Small intestine (tissue), 7 donors: ENCODE data around the gene TRIO. TPM values are rescaled to one million over a fixed set of nuclear protein-coding genes. Genes with fewer than 3 reads are reported as not detected.

ENCODE experiments used
- DNase-seq, 2 donors: peaks; one replicate each; pipeline versions ENCODE4 v3.0.0 to v3.0.0-alpha.2; 2013
- FAIRE-seq: peaks from 2 replicates; lab custom pipeline; 2012; peaks lifted over from hg19 to GRCh38; lab: Jason Lieb, UNC
- H3K27ac ChIP-seq, 3 donors: one replicate each; pipeline ENCODE4 v1.5.1; 2013; ENCODE audit warnings: low read length in 2 of 3, mild to moderate bottlenecking in 2 of 3, control low read depth in 1 of 3, inconsistent platforms in 1 of 3, low read depth in 1 of 3, moderate library complexity in 1 of 3
- H3K27me3 ChIP-seq, 3 donors: one replicate each; pipeline ENCODE4 v1.6.1; 2013; ENCODE audit warnings: low read length in 3 of 3, inconsistent platforms in 1 of 3; ENCODE audit not compliant: control insufficient read depth in 3 of 3, insufficient read depth in 3 of 3
- H3K36me3 ChIP-seq, 3 donors: one replicate each; pipeline ENCODE4 v1.6.1; 2013; ENCODE audit warnings: low read length in 3 of 3, inconsistent platforms in 1 of 3, low read depth in 1 of 3, mild to moderate bottlenecking in 1 of 3, moderate library complexity in 1 of 3; ENCODE audit not compliant: control insufficient read depth in 3 of 3, insufficient read depth in 2 of 3
- H3K4me1 ChIP-seq, 3 donors: one replicate each; pipeline ENCODE4 v1.6.1; 2013; ENCODE audit warnings: low read length in 2 of 3, inconsistent platforms in 1 of 3, low read depth in 1 of 3, mild to moderate bottlenecking in 1 of 3, moderate library complexity in 1 of 3; ENCODE audit not compliant: control insufficient read depth in 3 of 3, insufficient read depth in 2 of 3
- H3K4me3 ChIP-seq, 3 donors: one replicate each; pipeline ENCODE4 v1.5.1; 2013; ENCODE audit warnings: low read length in 3 of 3, control low read depth in 1 of 3, inconsistent platforms in 1 of 3, low read depth in 1 of 3, mild to moderate bottlenecking in 1 of 3, moderate library complexity in 1 of 3
- H3K9me3 ChIP-seq, 2 donors: one replicate each; pipeline ENCODE4 v1.6.1; 2013; ENCODE audit warnings: low read depth in 1 of 2, low read length in 1 of 2; ENCODE audit not compliant: control insufficient read depth in 2 of 2, insufficient read depth in 1 of 2
- WGBS, 3 donors: extraction: QIAGEN DNeasy Blood & Tissue Kit; methylation state at CpG; one replicate each; pipeline ENCODE4 v1.1.7; 2013; 5-methylcytosine and 5-hydroxymethylcytosine counted together
- polyA plus RNA-seq, 4 donors: library from polyadenylated mRNA; stranded (reverse) in 3 of 4; unstranded in 1 of 4; fragments of 200-250 nt in 3 of 4; fragments of 120-200 nt in 1 of 4; gene quantifications; one replicate each; pipeline versions ENCODE4 v1.2.1 to v1.2.3, GENCODE V29; 2013
- donor health status: healthy with polysubstance abuse.
- donor health status: control.
- donor health status: control.
- donor health status: Bipolar disorder and iron deficiency.
- donor health status: healthy.

TRIO gene
- polyA plus RNA-seq, 4 donors, result 13.2 to 50.8 (median 23.3) TPM

DNA sequence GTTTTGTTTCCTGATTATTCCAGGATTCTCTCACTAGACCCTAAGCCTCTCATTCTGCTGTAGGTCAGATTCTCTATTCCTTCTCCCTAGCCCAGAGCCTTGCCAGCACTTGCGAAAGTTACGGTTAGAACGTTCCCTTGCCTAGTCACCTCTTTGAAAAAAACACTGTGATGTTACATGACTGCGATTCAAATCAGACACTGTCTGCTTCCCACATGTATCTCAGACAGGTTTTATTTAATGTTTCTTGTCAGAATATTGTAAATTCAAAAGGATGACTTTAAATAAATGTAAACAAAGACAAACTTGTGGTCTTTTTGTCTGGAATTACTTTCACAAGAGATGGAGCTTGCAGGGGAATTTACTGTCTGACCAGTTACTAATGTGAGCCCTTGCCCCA, 322.0 kb downstream of the TRIO start:
- FAIRE-seq (no peak), DNase-seq (no peak)
- peaks cover 0 to 9% (median 5%) of the 10 kb centered on the region in 3 donors for H3K4me1 ChIP-seq
- no peaks in the 10 kb centered on the region for H3K9me3 ChIP-seq
- H3K27me3 ChIP-seq, result no peaks in the 10 kb centered on the region
- peaks cover 0 to 47% (median 5%) of the 10 kb centered on the region in 3 donors for H3K36me3 ChIP-seq
- whole genome bisulfite sequencing, 3 donors, result 76 to 91% (median 90%) methylated on average over 4 of the region's 4 CpGs
- no peak overlapping the region for H3K27ac ChIP-seq
- H3K4me3 ChIP-seq, result no peak overlapping the region

DNA sequence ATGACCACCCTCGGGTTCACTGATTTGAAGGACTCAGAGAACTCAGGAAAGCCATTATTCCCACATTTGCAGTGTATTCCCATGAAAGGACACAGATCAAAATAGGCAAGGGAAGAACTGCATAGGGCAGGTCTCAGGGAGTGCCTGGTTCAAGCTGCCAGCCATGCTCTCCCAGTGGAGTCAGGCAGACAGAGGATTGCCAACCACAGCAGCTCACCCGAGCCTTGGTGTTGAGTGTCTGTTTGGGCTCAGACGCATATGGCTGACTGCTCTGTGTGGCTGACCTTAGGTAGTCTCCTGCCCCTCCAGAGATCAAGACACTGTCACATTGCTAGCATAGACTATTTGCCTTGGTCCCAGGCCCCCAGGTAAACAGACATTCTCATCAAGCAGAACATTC, 322.6 kb downstream of the TRIO start:
- WGBS, 3 donors, result 89 to 92% (median 91%) methylated on average over 3 of the region's 3 CpGs
- Histone ChIP-seq H3K4me3 (no peak overlapping the region), H3K36me3 (peaks cover 0 to 45% (median 5%) of the 10 kb centered on the region in 3 donors), H3K27me3 (no peaks in the 10 kb centered on the region), H3K4me1 (peaks cover 0 to 9% (median 5%) of the 10 kb centered on the region in 3 donors), H3K27ac (no peak overlapping the region), H3K9me3 (no peaks in the 10 kb centered on the region)
- FAIRE-seq (no peak), DNase-seq (no peak)

DNA sequence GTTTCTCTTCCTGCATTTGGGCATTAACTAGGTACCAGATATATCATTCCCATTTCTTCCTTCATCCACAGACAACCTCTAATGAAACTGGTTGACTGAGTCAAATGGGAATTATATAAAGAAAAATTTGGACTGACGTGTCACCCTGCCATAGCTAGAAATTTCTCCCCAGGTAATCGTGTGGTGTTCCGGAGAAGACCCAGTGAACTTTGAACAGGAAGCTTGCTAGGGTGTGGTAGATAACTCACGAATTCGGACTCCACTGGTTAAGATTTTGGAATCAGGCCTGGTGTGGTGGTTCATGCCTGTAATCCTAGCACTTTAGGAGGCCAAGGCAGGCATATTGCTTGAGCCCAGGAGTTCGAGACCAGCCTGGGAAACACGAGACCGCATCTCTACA, 324.1 kb downstream of the TRIO start:
- peaks cover 0 to 42% (median 2%) of the 10 kb centered on the region in 3 donors for H3K36me3 ChIP-seq
- H3K4me3 ChIP-seq, result no peak overlapping the region
- FAIRE-seq, result no peak

DNA sequence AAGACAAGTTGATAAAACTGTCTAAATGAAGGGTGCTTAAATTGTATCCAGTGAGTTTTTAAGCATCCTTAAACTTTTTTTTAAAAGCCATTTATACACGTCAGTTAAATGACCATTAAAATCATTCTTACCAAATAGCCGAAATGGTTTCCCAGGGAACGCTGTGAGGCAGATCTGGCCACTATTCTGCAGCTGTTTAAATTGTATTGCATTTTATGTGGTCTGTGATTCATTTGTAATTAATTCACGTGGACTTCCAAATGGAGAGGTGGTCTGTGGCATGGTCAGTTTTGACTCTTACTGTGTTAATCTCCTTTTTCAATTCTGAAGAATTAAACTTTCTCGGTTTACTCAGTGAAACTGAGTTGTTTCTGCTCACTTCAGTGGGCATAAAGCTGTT, 324.7 kb downstream of the TRIO start:
- no peak for DNase-seq
- Histone ChIP-seq H3K9me3 (no peaks in the 10 kb centered on the region), H3K36me3 (peaks cover 0 to 39% (median 2%) of the 10 kb centered on the region in 3 donors), H3K4me1 (peaks cover 0 to 9% (median 5%) of the 10 kb centered on the region in 3 donors), H3K27ac (no peak overlapping the region), H3K27me3 (no peaks in the 10 kb centered on the region), H3K4me3 (no peak overlapping the region)
- WGBS, 3 donors, result 81 to 95% (median 84%) methylated on average over 5 of the region's 5 CpGs
- no peak for FAIRE-seq

More for the DNA sequence above, 324.1 kb downstream of the TRIO start:
- Histone ChIP-seq H3K4me1 (peaks cover 0 to 9% (median 5%) of the 10 kb centered on the region in 3 donors), H3K9me3 (no peaks in the 10 kb centered on the region), H3K27me3 (no peaks in the 10 kb centered on the region), H3K27ac (no peak overlapping the region)
- peak in 1 of 2 donors; percentile 56 for DNase-seq
- 53 to 77% (median 69%) methylated on average over 8 of the region's 8 CpGs for WGBS, 3 donors

DNA sequence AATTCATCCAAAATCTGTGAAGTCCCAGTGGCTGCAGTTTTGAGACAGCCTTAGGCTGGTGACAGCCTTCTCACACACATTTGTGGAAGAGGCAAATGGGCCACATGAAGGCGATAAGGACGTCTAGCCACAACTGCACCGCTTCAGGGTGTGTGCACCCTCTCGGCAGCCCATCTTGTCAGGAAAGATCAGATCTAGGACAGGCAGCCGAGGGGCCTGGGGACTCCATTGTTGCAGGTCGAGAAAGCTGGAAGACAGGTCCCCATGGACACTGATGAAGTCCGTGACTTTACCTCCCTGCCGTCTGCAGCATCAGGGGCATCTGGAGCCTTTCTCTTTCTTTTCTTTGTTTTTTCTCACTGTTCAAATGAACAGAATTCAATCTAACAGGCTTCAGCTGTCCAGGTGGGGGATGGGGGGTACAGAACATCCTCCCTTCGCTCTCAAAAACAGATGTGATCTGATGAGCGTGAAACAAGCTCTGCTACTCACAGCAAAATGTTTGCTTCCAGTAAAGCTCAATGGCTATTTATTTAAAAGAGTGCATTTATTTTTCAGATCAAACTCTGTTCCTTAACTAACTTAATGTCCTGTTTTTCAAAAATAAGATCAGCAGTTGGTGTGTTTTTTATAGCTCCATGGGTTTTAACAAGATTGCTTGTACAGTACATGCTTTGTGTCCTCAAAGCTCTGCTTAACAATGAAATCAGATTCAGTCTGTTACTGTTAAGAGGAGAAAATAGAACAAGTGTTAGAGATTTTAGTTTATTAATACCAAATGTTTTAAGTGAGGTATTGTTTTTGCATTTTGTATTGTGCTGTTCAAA, 326.6 kb downstream of the TRIO start:
- WGBS, 3 donors, result 86 to 94% (median 91%) methylated on average over 10 of the region's 10 CpGs
- no peak overlapping the region for H3K4me3 ChIP-seq
- no peak overlapping the region for H3K27ac ChIP-seq
- DNase-seq (no peak), FAIRE-seq (no peak)
- no peaks in the 10 kb centered on the region for H3K9me3 ChIP-seq
- H3K4me1 ChIP-seq, result no peaks in the 10 kb centered on the region
- H3K36me3 ChIP-seq, result peaks cover 0 to 39% (median 6%) of the 10 kb centered on the region in 3 donors
- H3K27me3 ChIP-seq, result no peaks in the 10 kb centered on the region

DNA sequence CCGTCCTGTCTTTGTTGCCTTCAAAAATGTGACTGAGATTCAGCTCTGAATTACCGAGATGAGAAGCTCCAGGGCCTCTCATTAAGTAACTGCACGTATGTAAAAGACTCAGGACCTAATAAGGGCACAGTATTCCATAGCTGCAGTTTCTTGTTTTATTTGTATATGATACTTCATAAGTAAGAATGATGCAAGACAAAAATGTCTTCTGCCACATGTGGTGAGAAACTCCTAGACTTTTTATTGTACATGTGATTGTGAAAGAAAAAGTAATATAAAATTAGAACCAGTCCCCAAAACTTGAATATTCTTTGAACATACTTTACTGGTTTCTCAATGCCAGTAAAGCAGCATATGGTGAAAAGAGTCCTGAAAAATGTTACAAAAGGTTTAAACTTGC, 328.4 kb downstream of the TRIO start:
- WGBS, 3 donors, result 92 to 97% (median 92%) methylated on average over 3 of the region's 3 CpGs
- H3K27me3 ChIP-seq, result no peaks in the 10 kb centered on the region
- no peak overlapping the region for H3K4me3 ChIP-seq
- H3K36me3 ChIP-seq, result peaks cover 0 to 35% (median 5%) of the 10 kb centered on the region in 3 donors
- H3K9me3 ChIP-seq, result no peaks in the 10 kb centered on the region
- FAIRE-seq (no peak), DNase-seq (no peak)
- H3K27ac ChIP-seq, result no peak overlapping the region
- H3K4me1 ChIP-seq, result no peaks in the 10 kb centered on the region

DNA sequence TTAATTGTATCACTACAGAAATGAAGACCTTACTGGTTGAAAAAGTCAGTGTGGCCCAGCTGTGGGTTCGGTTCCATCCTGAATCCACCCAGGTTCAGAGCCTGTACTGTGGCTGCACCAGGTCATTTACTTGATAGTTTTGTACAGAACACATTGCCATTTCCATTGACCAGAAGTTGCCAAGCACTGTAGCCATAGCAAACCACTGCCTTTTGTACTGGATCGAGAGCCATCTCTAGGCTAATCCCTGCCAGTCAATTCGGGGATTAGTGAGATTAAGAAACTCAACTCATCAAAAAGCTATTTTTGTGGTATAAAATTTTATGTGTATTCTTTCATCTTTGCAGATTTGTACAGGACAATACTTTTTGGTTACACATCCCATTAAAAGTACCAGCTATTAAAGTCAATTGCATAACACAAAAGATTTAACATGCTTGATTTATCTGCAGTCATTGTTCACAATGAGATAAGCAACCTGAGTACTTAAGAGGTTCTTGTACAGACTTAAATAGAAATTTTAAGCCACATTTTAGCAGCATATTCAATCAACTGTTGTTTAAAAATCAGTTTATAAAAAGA, 329.9 kb downstream of the TRIO start:
- FAIRE-seq (no peak), DNase-seq (no peak)
- Histone ChIP-seq H3K9me3 (no peaks in the 10 kb centered on the region), H3K36me3 (peaks cover 0 to 33% (median 5%) of the 10 kb centered on the region in 3 donors), H3K27me3 (no peaks in the 10 kb centered on the region), H3K4me1 (no peaks in the 10 kb centered on the region), H3K4me3 (no peak overlapping the region), H3K27ac (no peak overlapping the region)
- WGBS, 3 donors, result 92 to 95% (median 94%) methylated on average over 3 of the region's 3 CpGs

DNA sequence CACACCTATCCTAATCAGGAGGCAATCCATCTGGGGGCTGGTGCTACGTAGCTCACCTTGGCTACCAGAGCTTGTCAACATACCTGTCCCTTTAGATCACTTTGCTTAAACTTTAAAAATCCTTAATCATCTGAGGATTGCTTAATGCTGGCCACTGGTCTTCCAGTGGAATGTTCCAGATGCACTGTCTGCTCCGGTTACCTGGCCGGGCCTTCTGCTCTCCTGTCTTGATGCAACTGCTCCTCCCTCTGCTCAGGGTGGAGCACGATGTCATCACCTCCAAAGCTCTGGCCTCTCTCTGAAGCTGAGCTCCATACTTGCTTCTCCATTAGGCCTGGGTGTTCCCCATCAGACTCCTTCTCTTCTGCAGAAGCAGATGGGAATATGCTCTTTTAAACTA, 331.9 kb downstream of the TRIO start:
- Histone ChIP-seq H3K4me3 (no peak overlapping the region), H3K27ac (no peak overlapping the region), H3K27me3 (no peaks in the 10 kb centered on the region), H3K4me1 (no peaks in the 10 kb centered on the region), H3K9me3 (no peaks in the 10 kb centered on the region), H3K36me3 (peaks cover 0 to 35% (median 5%) of the 10 kb centered on the region in 3 donors)
- DNase-seq (no peak), FAIRE-seq (no peak)
- WGBS, 3 donors, result 87 to 97% (median 94%) methylated on average over 4 of the region's 4 CpGs
